ENCODE measurements around the gene TLN1. TPM values are rescaled to one million over a fixed set of nuclear protein-coding genes. Genes with fewer than 3 reads are reported as not detected.

Gene TLN1
- total and polyA plus RNA-seq, 2 of the 8 experiments (the other 6 are each of a cell fraction or from before 2014, with no cell fraction given), result 28.1 to 90.1 TPM

GRCh38 chr9:35689542-35690293 is 42.3 kb downstream of the TLN1 start, which contains the start of gene TPM2 (continued):
- TF ChIP-seq HDAC2 (IDR thresholded peaks at IDR 0.05; ENCODE audit: borderline replicate concordance in 1 of 2, low read depth in 2 of 2, low read length in 2 of 2), result peak in 1 of 2 experiments; percentile 15; a peak in 1 of 4 replicates
- TF ChIP-seq TEAD4 (IDR thresholded peaks at IDR 0.05; ENCODE audit: low read depth, low read length), result no peak
- no peak for TF ChIP-seq SP2 (IDR thresholded peaks at IDR 0.05; ENCODE audit: low read length)
- TF ChIP-seq TAF1 (IDR thresholded peaks at IDR 0.05; ENCODE audit: low read depth, low read length), result peak; percentile 87
- TF ChIP-seq KDM4A (IDR thresholded peaks at IDR 0.05; ENCODE audit: low read depth, low read length, severe bottlenecking), result peak; percentile 81
- TF ChIP-seq POLR2AphosphoS5 (IDR thresholded peaks at IDR 0.05; ENCODE audit: low read depth, low read length), result peak; percentile 79
- peak; percentile 68 for TF ChIP-seq TAF7 (optimal IDR thresholded peaks at IDR 0.05; ENCODE audit: borderline replicate concordance, low read depth, low read length)
- peak; percentile 15; the same call in 1 of the 2 replicates for TF ChIP-seq GTF2F1 (IDR thresholded peaks at IDR 0.05; ENCODE audit: borderline replicate concordance, low read depth, low read length)
- no peak for TF ChIP-seq BACH1 (IDR thresholded peaks at IDR 0.05; ENCODE audit: low read length)
- TF ChIP-seq CHD1 (IDR thresholded peaks at IDR 0.05; ENCODE audit: low read depth, low read length), result no peak
- peak; percentile 76; the same call in 1 of the 2 replicates for TF ChIP-seq PHF8 (conservative IDR thresholded peaks at IDR 0.05; ENCODE audit: low read depth, low read length)
- TF ChIP-seq EP300 (IDR thresholded peaks at IDR 0.05; ENCODE audit: borderline replicate concordance in 1 of 2, low read depth in 2 of 2, low read length in 2 of 2), result 0 out of 3 replicates have a peak, but pooled peaks of 1 of the 2 experiments have one; percentile 47
- TF ChIP-seq SIN3A (conservative IDR thresholded peaks at IDR 0.05 in 1 of 2, IDR thresholded peaks at IDR 0.05 in 1 of 2; ENCODE audit: low read depth in 1 of 2, low read length in 2 of 2), result peak in 1 of 2 experiments; percentile 78; a peak in 2 of 4 replicates
- TF ChIP-seq YY1 (IDR thresholded peaks at IDR 0.05; ENCODE audit: low read depth, low read length), result peak; percentile 57; the same call in 1 of the 2 replicates
- peak; percentile 91 for TF ChIP-seq TBP (IDR thresholded peaks at IDR 0.05; ENCODE audit: low read depth, low read length)
